Trophoblast cell (in vitro differentiated cells and primary cell): ENCODE data around the gene MSH5.

Experiments used
- DNase-seq, 2 donors: peaks; one replicate each; pipeline ENCODE4 v3.0.0-alpha.2; 2016
- H2AFZ ChIP-seq: 2 replicates; pipeline ENCODE4 v1.6.1; 2013; ENCODE audit warnings: low read length, moderate library complexity, mild to moderate bottlenecking; ENCODE audit not compliant: insufficient read depth, poor library complexity
- H2AK5ac ChIP-seq: 2 replicates; pipeline ENCODE4 v1.6.1; 2013; ENCODE audit warnings: mild to moderate bottlenecking, low read length
- H2BK120ac ChIP-seq: 2 replicates; pipeline ENCODE4 v1.6.1; 2013; ENCODE audit warnings: low read length, mild to moderate bottlenecking, moderate library complexity; ENCODE audit not compliant: insufficient read depth, poor library complexity
- H2BK12ac ChIP-seq: 2 replicates; pipeline ENCODE4 v1.6.1; 2013; ENCODE audit warnings: mild to moderate bottlenecking, low read length, moderate library complexity
- H2BK5ac ChIP-seq: 2 replicates; pipeline ENCODE4 v1.6.1; 2013; ENCODE audit warnings: low read length, low read depth, moderate library complexity, mild to moderate bottlenecking; ENCODE audit not compliant: poor library complexity
- H3K14ac ChIP-seq: 2 replicates; pipeline ENCODE4 v1.6.1; 2013; ENCODE audit warnings: mild to moderate bottlenecking, low read length
- H3K18ac ChIP-seq: 2 replicates; pipeline ENCODE4 v1.6.1; 2013; ENCODE audit warnings: mild to moderate bottlenecking, low read length
- H3K23ac ChIP-seq: 2 replicates; pipeline ENCODE4 v1.6.1; 2013; ENCODE audit warnings: low read length
- H3K27ac ChIP-seq: 2 replicates; pipeline ENCODE4 v1.5.1; 2013; ENCODE audit warnings: low read depth, mild to moderate bottlenecking, inconsistent platforms, low read length, moderate library complexity
- H3K27me3 ChIP-seq: 2 replicates; pipeline ENCODE4 v1.6.1; 2013; ENCODE audit warnings: inconsistent platforms, mild to moderate bottlenecking, low read length, moderate library complexity; ENCODE audit not compliant: insufficient read depth
- H3K36me3 ChIP-seq, 2 experiments: 1 replicate in 1 of 2; 2 replicates in 1 of 2; pipeline ENCODE4 v1.6.1; 2013; ENCODE audit warnings: low read length in 2 of 2, mild to moderate bottlenecking in 2 of 2, moderate library complexity in 1 of 2; ENCODE audit not compliant: insufficient read depth in 2 of 2, control insufficient read depth in 1 of 2
- H3K4ac ChIP-seq: 2 replicates; pipeline ENCODE4 v1.6.1; 2013; ENCODE audit warnings: low read depth, mild to moderate bottlenecking, low read length, moderate library complexity
- H3K4me1 ChIP-seq, 2 experiments: 1 replicate in 1 of 2; 2 replicates in 1 of 2; pipeline ENCODE4 v1.6.1; 2013; ENCODE audit warnings: low read length in 2 of 2, mild to moderate bottlenecking in 2 of 2, moderate library complexity in 1 of 2; ENCODE audit not compliant: insufficient read depth in 2 of 2, control insufficient read depth in 1 of 2
- H3K4me2 ChIP-seq: 2 replicates; pipeline ENCODE4 v1.6.1; 2013; ENCODE audit warnings: inconsistent platforms, mild to moderate bottlenecking, low read length, moderate library complexity
- H3K4me3 ChIP-seq: 2 replicates; pipeline ENCODE4 v1.5.1; 2013; ENCODE audit warnings: mild to moderate bottlenecking, low read depth, low read length, inconsistent platforms
- H3K79me1 ChIP-seq: one replicate; pipeline ENCODE4 v1.6.1; 2013; ENCODE audit warnings: low read length
- H3K79me2 ChIP-seq: 2 replicates; pipeline ENCODE4 v1.6.1; 2013; ENCODE audit warnings: low read length, mild to moderate bottlenecking; ENCODE audit not compliant: control insufficient read depth, insufficient read depth, poor library complexity
- H3K9ac ChIP-seq: 2 replicates; pipeline ENCODE4 v1.6.1; 2013; ENCODE audit warnings: mild to moderate bottlenecking, low read length
- H3K9me3 ChIP-seq: 2 replicates; pipeline ENCODE4 v1.6.1; 2013; ENCODE audit warnings: low read depth, mild to moderate bottlenecking, control low read depth, inconsistent platforms, low read length; ENCODE audit not compliant: insufficient read depth
- H4K12ac ChIP-seq: 2 replicates; pipeline ENCODE4 v1.6.1; 2013; ENCODE audit warnings: low read depth, mild to moderate bottlenecking, low read length, moderate library complexity
- H4K8ac ChIP-seq: 2 replicates; pipeline ENCODE4 v1.6.1; 2013; ENCODE audit warnings: low read depth, mild to moderate bottlenecking, low read length, moderate library complexity
- H4K91ac ChIP-seq: one replicate; pipeline ENCODE4 v1.6.1; 2013; ENCODE audit warnings: low read depth, mild to moderate bottlenecking, low read length, moderate library complexity
- WGBS: extraction: QIAGEN DNeasy Blood & Tissue Kit; methylation state at CpG from one replicate; pipeline ENCODE4 v1.1.7; 2013; ENCODE audit warnings: missing lambda C conversion rate; ENCODE audit not compliant: insufficient read length, insufficient coverage; ENCODE audit errors: extremely low coverage; 5-methylcytosine and 5-hydroxymethylcytosine counted together

The MSH5 gene

DNA sequence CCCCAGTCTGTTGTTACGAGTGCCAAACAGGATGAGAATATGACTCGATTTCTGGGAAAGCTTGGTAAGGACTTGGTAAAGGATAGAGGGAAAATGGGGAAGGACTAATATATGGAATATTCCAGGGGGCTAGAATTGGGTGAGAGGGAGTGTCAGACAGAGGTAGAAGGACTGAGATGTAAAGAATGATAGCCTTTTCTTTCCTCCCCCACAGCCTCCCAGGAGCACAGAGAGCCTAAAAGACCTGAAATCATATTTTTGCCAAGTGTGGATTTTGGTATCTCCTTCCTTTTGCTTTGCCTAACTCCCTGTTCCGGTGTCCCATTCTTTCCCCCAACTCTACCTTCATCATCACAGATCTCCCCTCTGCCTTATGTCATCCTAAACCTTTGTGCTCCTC is 3.1 kb downstream of the MSH5 start:
- Histone ChIP-seq H2AFZ (no peak overlapping the region), H3K14ac (no peak overlapping the region), H2BK120ac (no peak overlapping the region), H3K23ac (no peak overlapping the region), H2BK5ac (no peak overlapping the region), H3K79me2 (peaks cover 4% of the 10 kb centered on the region), H4K12ac (no peak overlapping the region), H3K4ac (no peak overlapping the region), H3K4me3 (no peak overlapping the region), H3K27me3 (no peaks in the 10 kb centered on the region), H2BK12ac (no peak overlapping the region), H3K4me1 (peaks cover 23 to 26% of the 10 kb centered on the region in 2 experiments), H3K9ac (no peak overlapping the region), H4K8ac (no peak overlapping the region), H4K91ac (no peak overlapping the region), H2AK5ac (no peak overlapping the region), H3K9me3 (no peaks in the 10 kb centered on the region), H3K18ac (no peak overlapping the region), H3K36me3 (peaks cover 0 to 3% of the 10 kb centered on the region in 2 experiments), H3K79me1 (peaks cover 13% of the 10 kb centered on the region), H3K27ac (no peak overlapping the region), H3K4me2 (no peak overlapping the region)
- WGBS: no CpG with 5 or more reads among the region's 3 CpGs
- DNase-seq: no peak

DNA sequence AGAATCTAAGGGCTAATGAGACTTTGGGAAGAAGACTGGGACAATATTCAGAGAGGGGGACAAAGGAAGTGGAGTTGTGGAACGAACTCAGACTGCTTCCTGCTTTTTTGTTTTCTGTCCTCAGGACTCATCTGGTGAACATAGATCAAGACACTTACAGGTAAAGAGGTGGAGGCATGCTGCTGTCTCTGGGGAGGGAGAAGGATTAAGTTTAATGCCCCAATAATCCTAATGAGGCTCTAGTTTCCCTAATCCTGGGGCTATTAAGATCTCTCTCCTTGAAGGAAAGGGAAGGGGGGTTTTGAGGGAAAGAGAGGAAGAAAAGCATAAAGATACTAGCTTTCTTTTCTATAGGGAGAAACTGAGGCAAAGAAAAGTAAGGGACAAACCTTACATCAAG is 4.6 kb downstream of the MSH5 start:
- no CpG with 5 or more reads among the region's 1 CpG for WGBS
- Histone ChIP-seq H4K12ac (no peak overlapping the region), H3K14ac (no peak overlapping the region), H2BK12ac (peak overlapping the region; percentile 45), H2BK120ac (no peak overlapping the region), H3K9me3 (no peaks in the 10 kb centered on the region), H2AFZ (no peak overlapping the region), H3K79me1 (peaks cover 5% of the 10 kb centered on the region), H2BK5ac (no peak overlapping the region), H3K27ac (no peak overlapping the region), H2AK5ac (no peak overlapping the region), H4K91ac (peak overlapping the region; percentile 31), H3K79me2 (peaks cover 4% of the 10 kb centered on the region), H3K18ac (no peak overlapping the region), H3K27me3 (no peaks in the 10 kb centered on the region), H3K36me3 (peaks cover 0 to 5% of the 10 kb centered on the region in 2 experiments), H3K4me3 (no peak overlapping the region), H3K4me1 (peaks cover 12 to 15% of the 10 kb centered on the region in 2 experiments), H3K4me2 (no peak overlapping the region), H3K9ac (no peak overlapping the region), H4K8ac (no peak overlapping the region), H3K4ac (no peak overlapping the region), H3K23ac (no peak overlapping the region)
- DNase-seq: no peak

- H3K18ac ChIP-seq: no peak overlapping the region
- no CpG with 5 or more reads among the region's 8 CpGs for WGBS
- no peak overlapping the region for H2BK120ac ChIP-seq
- H3K27ac ChIP-seq: no peak overlapping the region
- no peaks in the 10 kb centered on the region for H3K79me1 ChIP-seq
- H3K4me3 ChIP-seq: no peak overlapping the region
- H3K79me2 ChIP-seq: no peaks in the 10 kb centered on the region
- no peak overlapping the region for H4K8ac ChIP-seq
- peaks cover 6 to 8% of the 10 kb centered on the region in 2 experiments for H3K4me1 ChIP-seq
- H2BK12ac ChIP-seq: no peak overlapping the region
- no peak overlapping the region for H3K9ac ChIP-seq
- H3K4me2 ChIP-seq: no peak overlapping the region
- no peak overlapping the region for H3K4ac ChIP-seq
- peaks cover 0 to 2% of the 10 kb centered on the region in 2 experiments for H3K36me3 ChIP-seq
- no peak overlapping the region for H2AFZ ChIP-seq
- no peak for DNase-seq
- H3K23ac ChIP-seq: peak overlapping the region; percentile 55
- H4K12ac ChIP-seq: no peak overlapping the region
- no peak overlapping the region for H2BK5ac ChIP-seq
- no peaks in the 10 kb centered on the region for H3K9me3 ChIP-seq
- no peak overlapping the region for H2AK5ac ChIP-seq
- H3K14ac ChIP-seq: no peak overlapping the region
- H4K91ac ChIP-seq: no peak overlapping the region
- no peaks in the 10 kb centered on the region for H3K27me3 ChIP-seq
Measured at GRCh38 chr6:31749301-31750036, 9.7 kb downstream of the MSH5 start.

DNA sequence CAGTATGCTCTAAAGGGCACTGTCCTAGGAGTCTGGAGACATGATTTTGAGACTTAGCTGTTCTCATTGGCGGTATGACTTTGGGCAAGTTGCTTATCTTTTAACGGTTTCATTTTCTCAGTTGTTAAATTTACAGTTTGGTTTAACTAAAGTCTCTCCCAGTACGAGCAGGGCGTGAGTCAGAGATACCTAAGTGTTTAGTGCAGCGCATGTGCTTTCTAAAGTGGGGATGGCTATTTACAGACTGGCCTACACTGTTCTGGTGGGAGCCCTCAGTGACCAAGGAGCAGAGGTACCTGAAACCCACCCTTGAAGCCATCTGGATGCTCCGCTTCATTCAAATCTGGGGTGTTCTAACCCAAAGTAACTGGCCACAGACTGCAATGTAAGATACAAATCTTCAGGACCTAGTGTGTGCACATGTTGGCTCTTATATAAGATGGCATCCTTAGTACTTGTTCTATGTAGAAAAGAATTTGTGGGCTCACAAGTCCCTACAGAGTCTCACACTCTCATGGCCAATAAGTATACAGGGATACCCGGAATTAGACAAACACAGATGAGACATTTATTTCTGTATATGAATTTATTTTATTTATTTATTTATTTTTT is 10.7 kb downstream of the MSH5 start:
- no peaks in the 10 kb centered on the region for H3K27me3 ChIP-seq
- no peak for DNase-seq
- no peaks in the 10 kb centered on the region for H3K79me2 ChIP-seq
- no peak overlapping the region for H3K4me3 ChIP-seq
- no peak overlapping the region for H3K23ac ChIP-seq
- H3K18ac ChIP-seq: no peak overlapping the region
- H2BK5ac ChIP-seq: no peak overlapping the region
- no peak overlapping the region for H2BK120ac ChIP-seq
- no peak overlapping the region for H4K8ac ChIP-seq
- H3K14ac ChIP-seq: no peak overlapping the region
- H3K9ac ChIP-seq: no peak overlapping the region
- peaks cover 0 to 2% of the 10 kb centered on the region in 2 experiments for H3K36me3 ChIP-seq
- no peaks in the 10 kb centered on the region for H3K9me3 ChIP-seq
- H3K79me1 ChIP-seq: no peaks in the 10 kb centered on the region
- peaks cover 6 to 8% of the 10 kb centered on the region in 2 experiments for H3K4me1 ChIP-seq
- H4K91ac ChIP-seq: no peak overlapping the region
- WGBS: no CpG with 5 or more reads among the region's 7 CpGs
- H2AFZ ChIP-seq: no peak overlapping the region
- no peak overlapping the region for H3K4ac ChIP-seq
- no peak overlapping the region for H3K4me2 ChIP-seq
- H4K12ac ChIP-seq: no peak overlapping the region
- H3K27ac ChIP-seq: no peak overlapping the region
- no peak overlapping the region for H2BK12ac ChIP-seq
- no peak overlapping the region for H2AK5ac ChIP-seq
